ENCODE data around the gene SLC25A24. TPM values are rescaled to one million over a fixed set of nuclear protein-coding genes. Genes with fewer than 3 reads are reported as not detected.
"Not testable (repeated sequence)": the region's sequence is repeated elsewhere in the genome, so short reads cannot be mapped to it uniquely, and the experiment has no call there.

Gene SLC25A24
- total RNA-seq, 1 experiment from 2014 or later: 23.6 TPM

DNA sequence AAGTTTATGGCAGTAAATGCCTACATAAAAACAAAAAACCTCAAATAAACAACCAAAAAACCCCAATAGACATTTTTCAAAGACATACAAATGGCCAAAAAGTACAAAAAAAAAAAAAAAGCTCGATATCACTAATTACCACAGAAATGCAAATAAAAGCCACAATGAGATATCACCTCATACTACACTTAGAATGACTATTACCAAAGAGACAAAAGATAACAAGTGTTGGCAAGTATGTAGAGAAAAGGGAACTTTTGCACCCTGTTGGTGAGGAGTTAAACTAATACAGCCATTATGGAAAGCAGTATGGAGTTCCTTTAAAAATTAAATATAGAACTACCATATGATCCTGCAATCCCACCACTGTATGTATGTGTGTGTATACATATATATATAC, 21.1 kb downstream of the SLC25A24 start:
- H3K79me2 ChIP-seq (ENCODE audit: insufficient read depth, low read length): peaks cover 25% of the 10 kb centered on the region
- H3K4me1 ChIP-seq (ENCODE audit: control insufficient read depth in 1 of 2, insufficient read depth in 2 of 2, low read length in 2 of 2): peaks cover 0 to 17% of the 10 kb centered on the region in 2 experiments; a peak in 2 of 4 replicates
- no peaks in the 10 kb centered on the region for H4K20me1 ChIP-seq (ENCODE audit: insufficient read depth)
- POLR2A ChIA-PET: no interaction called here
- no peak overlapping the region for H3K4me3 ChIP-seq (replicated peaks in 1 of 2; ENCODE audit: low read depth in 1 of 2, low read length in 2 of 2)
- H3K9ac ChIP-seq (ENCODE audit: low read length): no peak overlapping the region
- ATAC-seq (no peak), DNase-seq (ENCODE audit: low read depth, low spot score) (no peak)
- intact Hi-C loops (cut with micrococcal nuclease): no loop called here
- no peaks in the 10 kb centered on the region for H3K9me2 ChIP-seq (ENCODE audit: insufficient read depth)
- H3K27ac ChIP-seq (ENCODE audit: low read depth, low read length): no peak overlapping the region
- H3K9me3 ChIP-seq (ENCODE audit: control insufficient read depth in 1 of 2, insufficient read depth in 1 of 2, low read depth in 1 of 2, low read length in 2 of 2): peaks cover 0 to 6% of the 10 kb centered on the region in 2 experiments; a peak in 2 of 4 replicates
- TF ChIP-seq ZNF274 (IDR thresholded peaks at IDR 0.05; ENCODE audit: low read depth, low read length): no peak
- TF ChIP-seq, protein P1, sequence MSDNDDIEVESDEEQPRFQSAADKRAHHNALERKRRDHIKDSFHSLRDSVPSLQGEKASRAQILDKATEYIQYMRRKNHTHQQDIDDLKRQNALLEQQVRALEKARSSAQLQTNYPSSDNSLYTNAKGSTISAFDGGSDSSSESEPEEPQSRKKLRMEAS (IDR thresholded peaks at IDR 0.05): no peak
- TF ChIP-seq FOSL1 (IDR thresholded peaks at IDR 0.05; ENCODE audit: low read depth): no peak
- TF ChIP-seq SIN3A (IDR thresholded peaks at IDR 0.05; ENCODE audit: low read depth): no peak
- TF ChIP-seq EZH2 (IDR thresholded peaks at IDR 0.05): no peak
- TF ChIP-seq, protein P2, sequence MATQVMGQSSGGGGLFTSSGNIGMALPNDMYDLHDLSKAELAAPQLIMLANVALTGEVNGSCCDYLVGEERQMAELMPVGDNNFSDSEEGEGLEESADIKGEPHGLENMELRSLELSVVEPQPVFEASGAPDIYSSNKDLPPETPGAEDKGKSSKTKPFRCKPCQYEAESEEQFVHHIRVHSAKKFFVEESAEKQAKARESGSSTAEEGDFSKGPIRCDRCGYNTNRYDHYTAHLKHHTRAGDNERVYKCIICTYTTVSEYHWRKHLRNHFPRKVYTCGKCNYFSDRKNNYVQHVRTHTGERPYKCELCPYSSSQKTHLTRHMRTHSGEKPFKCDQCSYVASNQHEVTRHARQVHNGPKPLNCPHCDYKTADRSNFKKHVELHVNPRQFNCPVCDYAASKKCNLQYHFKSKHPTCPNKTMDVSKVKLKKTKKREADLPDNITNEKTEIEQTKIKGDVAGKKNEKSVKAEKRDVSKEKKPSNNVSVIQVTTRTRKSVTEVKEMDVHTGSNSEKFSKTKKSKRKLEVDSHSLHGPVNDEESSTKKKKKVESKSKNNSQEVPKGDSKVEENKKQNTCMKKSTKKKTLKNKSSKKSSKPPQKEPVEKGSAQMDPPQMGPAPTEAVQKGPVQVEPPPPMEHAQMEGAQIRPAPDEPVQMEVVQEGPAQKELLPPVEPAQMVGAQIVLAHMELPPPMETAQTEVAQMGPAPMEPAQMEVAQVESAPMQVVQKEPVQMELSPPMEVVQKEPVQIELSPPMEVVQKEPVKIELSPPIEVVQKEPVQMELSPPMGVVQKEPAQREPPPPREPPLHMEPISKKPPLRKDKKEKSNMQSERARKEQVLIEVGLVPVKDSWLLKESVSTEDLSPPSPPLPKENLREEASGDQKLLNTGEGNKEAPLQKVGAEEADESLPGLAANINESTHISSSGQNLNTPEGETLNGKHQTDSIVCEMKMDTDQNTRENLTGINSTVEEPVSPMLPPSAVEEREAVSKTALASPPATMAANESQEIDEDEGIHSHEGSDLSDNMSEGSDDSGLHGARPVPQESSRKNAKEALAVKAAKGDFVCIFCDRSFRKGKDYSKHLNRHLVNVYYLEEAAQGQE (IDR thresholded peaks at IDR 0.05; ENCODE audit: low read depth): no peak
- H3K27me3 ChIP-seq (ENCODE audit: insufficient read depth, low read length): no peaks in the 10 kb centered on the region
- no peak overlapping the region for H2AFZ ChIP-seq (ENCODE audit: low read depth, low read length, poor library complexity, severe bottlenecking)
- no peak overlapping the region for H3K4me2 ChIP-seq (ENCODE audit: low read length)
- BruUV-seq (replicated peaks): no TSS peak
- H3K36me3 ChIP-seq (ENCODE audit: control insufficient read depth in 1 of 2, insufficient read depth in 2 of 2, low read length in 2 of 2): peaks cover 9 to 19% of the 10 kb centered on the region in 2 experiments; a peak in 3 of 4 replicates
- CTCF ChIA-PET: no interaction called here
- RAD21 ChIA-PET (ENCODE audit: low non-redundant PET in 1 of 2, low total read pairs in 2 of 2, uncharacterized antibody in 2 of 2, unreplicated experiment in 2 of 2): no interaction called here

DNA sequence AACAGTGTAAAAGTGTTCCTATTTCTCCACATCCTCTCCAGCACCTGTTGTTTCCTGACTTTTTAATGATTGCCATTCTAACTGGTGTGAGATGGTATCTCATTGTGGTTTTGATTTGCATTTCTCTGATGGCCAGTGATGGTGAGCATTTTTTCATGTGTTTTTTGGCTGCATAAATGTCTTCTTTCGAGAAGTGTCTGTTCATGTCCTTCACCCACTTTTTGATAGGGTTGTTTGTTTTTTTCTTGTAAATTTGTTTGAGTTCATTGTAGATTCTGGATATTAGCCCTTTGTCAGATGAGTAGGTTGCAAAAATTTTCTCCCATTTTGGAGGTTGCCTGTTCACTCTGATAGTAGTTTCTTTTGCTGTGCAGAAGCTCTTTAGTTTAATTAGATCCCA, 37.7 kb downstream of the SLC25A24 start:
- H3K27ac ChIP-seq (ENCODE audit: low read depth, low read length); H3K9ac ChIP-seq (ENCODE audit: low read length); H3K9me3 ChIP-seq (ENCODE audit: control insufficient read depth in 1 of 2, insufficient read depth in 1 of 2, low read depth in 1 of 2, low read length in 2 of 2); H3K79me2 ChIP-seq (ENCODE audit: insufficient read depth, low read length); H3K9me2 ChIP-seq (ENCODE audit: insufficient read depth); H3K27me3 ChIP-seq (ENCODE audit: insufficient read depth, low read length); DNase-seq (ENCODE audit: low read depth, low spot score); H3K4me2 ChIP-seq (ENCODE audit: low read length); H3K4me3 ChIP-seq (replicated peaks in 1 of 2; ENCODE audit: low read depth in 1 of 2, low read length in 2 of 2); H2AFZ ChIP-seq (ENCODE audit: low read depth, low read length, poor library complexity, severe bottlenecking); RAD21 ChIA-PET (ENCODE audit: low non-redundant PET in 1 of 2, low total read pairs in 2 of 2, uncharacterized antibody in 2 of 2, unreplicated experiment in 2 of 2); ATAC-seq; POLR2A ChIA-PET; BruUV-seq (replicated peaks); H3K36me3 ChIP-seq (ENCODE audit: control insufficient read depth in 1 of 2, insufficient read depth in 2 of 2, low read length in 2 of 2); CTCF ChIA-PET; H3K4me1 ChIP-seq (ENCODE audit: control insufficient read depth in 1 of 2, insufficient read depth in 2 of 2, low read length in 2 of 2); H4K20me1 ChIP-seq (ENCODE audit: insufficient read depth); intact Hi-C loops (cut with micrococcal nuclease): not testable (repeated sequence)

DNA sequence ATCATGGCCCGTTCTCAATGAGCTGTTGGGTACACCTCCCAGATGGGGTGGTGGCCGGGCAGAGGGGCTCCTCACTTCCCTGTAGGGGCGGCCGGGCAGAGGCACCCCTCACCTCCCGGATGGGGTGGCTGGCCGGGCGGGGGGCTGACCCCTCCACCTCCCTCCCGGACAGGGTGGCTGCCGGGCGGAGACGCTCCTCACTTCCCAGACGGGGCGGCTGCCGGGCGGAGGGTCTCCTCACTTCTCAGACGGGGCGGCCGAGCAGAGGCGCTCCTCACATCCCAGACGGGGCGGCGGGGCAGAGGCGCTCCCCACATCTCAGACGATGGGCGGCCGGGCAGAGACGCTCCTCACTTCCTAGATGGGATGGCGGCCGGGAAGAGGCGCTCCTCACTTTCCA, 40.2 kb downstream of the SLC25A24 start:
- H3K9me2 ChIP-seq (ENCODE audit: insufficient read depth); BruUV-seq (replicated peaks); H3K4me3 ChIP-seq (replicated peaks in 1 of 2; ENCODE audit: low read depth in 1 of 2, low read length in 2 of 2); H3K27me3 ChIP-seq (ENCODE audit: insufficient read depth, low read length); RAD21 ChIA-PET (ENCODE audit: low non-redundant PET in 1 of 2, low total read pairs in 2 of 2, uncharacterized antibody in 2 of 2, unreplicated experiment in 2 of 2); H4K20me1 ChIP-seq (ENCODE audit: insufficient read depth); POLR2A ChIA-PET; DNase-seq (ENCODE audit: low read depth, low spot score); H3K36me3 ChIP-seq (ENCODE audit: control insufficient read depth in 1 of 2, insufficient read depth in 2 of 2, low read length in 2 of 2); H3K27ac ChIP-seq (ENCODE audit: low read depth, low read length); H3K9ac ChIP-seq (ENCODE audit: low read length); H3K4me1 ChIP-seq (ENCODE audit: control insufficient read depth in 1 of 2, insufficient read depth in 2 of 2, low read length in 2 of 2); H3K79me2 ChIP-seq (ENCODE audit: insufficient read depth, low read length); intact Hi-C loops (cut with micrococcal nuclease); ATAC-seq; H3K9me3 ChIP-seq (ENCODE audit: control insufficient read depth in 1 of 2, insufficient read depth in 1 of 2, low read depth in 1 of 2, low read length in 2 of 2); H2AFZ ChIP-seq (ENCODE audit: low read depth, low read length, poor library complexity, severe bottlenecking); H3K4me2 ChIP-seq (ENCODE audit: low read length); CTCF ChIA-PET: not testable (repeated sequence)
